Activated naive CD8-positive, alpha-beta T cell treated with anti-CD3 and anti-CD28 coated beads for 36 hours (primary cell): Measurements from ENCODE around the gene MYH9. TPM values are rescaled to one million over a fixed set of nuclear protein-coding genes. Genes with fewer than 3 reads are reported as not detected.
A peak's percentile ranks its signal among the peaks of the same experiment; 100 is the strongest.

Experiments
- DNase-seq: peaks from one replicate; pipeline ENCODE4 v3.0.0; 2021
- H3K27ac Mint-ChIP-seq: one replicate; pipeline ENCODE4 v1.8.0; 2022; ENCODE audit warnings: mild to moderate bottlenecking, moderate library complexity, mixed read lengths
- H3K27me3 Mint-ChIP-seq: one replicate; pipeline ENCODE4 v1.8.0; 2022; ENCODE audit warnings: mild to moderate bottlenecking, mixed read lengths
- H3K36me3 Mint-ChIP-seq: one replicate; pipeline ENCODE4 v1.8.0; 2021; ENCODE audit warnings: mild to moderate bottlenecking, mixed read lengths
- H3K4me1 Mint-ChIP-seq: one replicate; pipeline ENCODE4 v1.8.0; 2021; ENCODE audit warnings: mixed read lengths
- H3K4me3 Mint-ChIP-seq: one replicate; pipeline ENCODE4 v1.8.0; 2022; ENCODE audit warnings: mild to moderate bottlenecking, moderate library complexity, mixed read lengths
- H3K9me3 Mint-ChIP-seq: one replicate; pipeline ENCODE4 v1.8.0; 2022; ENCODE audit warnings: mixed read lengths
- total RNA-seq, 2 experiments: library from RNA; stranded (reverse); gene quantifications; one replicate each; pipeline ENCODE4 v1.2.3, GENCODE V29; 2021

The MYH9 gene
- total RNA-seq, 2 experiments from 2014 or later, result 551 to 554 TPM

DNA sequence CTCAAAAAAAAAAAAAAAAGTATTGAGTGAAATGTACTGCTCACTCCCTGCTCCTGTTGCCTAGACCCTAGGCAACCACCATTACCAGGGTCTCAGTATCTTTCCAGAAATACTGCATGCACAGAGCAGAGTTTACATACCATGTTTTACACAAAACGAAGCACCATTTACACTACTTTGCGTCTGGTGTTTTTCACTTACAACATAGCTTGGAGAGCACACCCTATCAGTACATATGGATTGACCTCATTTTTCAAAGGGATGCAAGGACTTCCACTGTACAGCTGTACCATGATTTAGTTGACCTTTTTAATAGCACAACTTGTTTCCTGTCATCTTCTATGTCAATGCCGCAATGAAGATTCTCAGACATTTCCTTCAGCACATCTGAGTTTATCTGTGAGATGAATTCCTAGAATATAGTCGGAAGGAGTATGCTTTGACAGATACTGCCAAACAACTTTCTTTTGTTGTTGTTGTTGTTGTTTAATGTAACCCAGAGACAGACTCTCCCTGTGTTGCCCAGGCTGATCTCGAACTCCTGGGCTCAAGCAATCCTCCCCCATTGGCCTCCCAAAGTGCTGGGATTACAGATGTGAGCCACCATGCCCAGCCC is 6.1 kb downstream of the MYH9 start:
- Mint-ChIP-seq H3K9me3 (no peaks in the 10 kb centered on the region), H3K4me3 (peak overlapping the region; percentile 51), H3K4me1 (peaks cover 84% of the 10 kb centered on the region), H3K27ac (peak overlapping the region; percentile 84), H3K36me3 (peaks cover 82% of the 10 kb centered on the region), H3K27me3 (no peaks in the 10 kb centered on the region)
- DNase-seq, result no peak

DNA sequence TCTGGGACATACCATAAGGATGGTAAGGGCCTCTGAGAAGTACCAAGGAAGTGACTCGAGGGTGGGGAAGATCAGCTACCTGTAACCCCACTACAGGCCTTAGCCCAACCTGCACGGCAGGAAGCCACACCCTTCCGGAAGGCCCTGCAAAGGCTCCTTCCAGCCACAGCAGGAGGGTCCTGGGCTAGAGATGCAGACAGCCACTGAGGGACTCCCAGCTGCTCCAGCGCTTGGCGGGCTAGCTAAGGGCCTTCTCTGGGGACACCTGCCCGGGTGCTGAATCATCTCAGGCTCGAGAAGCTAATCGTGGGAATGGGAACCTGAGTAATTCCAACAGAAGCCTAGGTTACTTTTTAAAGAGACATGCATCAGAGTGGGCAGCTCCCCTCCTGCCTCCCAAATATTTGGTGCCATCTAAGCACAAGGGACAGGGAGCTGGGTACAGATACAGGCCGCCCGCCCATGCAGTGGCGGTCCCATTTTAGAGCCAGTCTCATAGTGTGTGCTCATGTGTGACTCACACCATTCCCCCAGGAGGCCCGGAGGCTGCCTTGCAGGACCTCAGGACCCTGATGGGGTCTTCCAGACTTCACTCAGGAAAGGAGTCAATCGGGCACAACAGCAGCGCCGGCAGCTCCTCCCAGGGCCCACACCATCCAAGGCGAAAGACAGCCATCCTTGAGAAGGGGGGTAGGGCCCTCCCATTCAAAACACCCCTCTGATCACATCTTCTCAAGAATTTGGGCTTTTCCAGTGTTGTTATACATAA is 8.0 kb downstream of the MYH9 start:
- H3K9me3 Mint-ChIP-seq, result no peaks in the 10 kb centered on the region
- peaks cover 89% of the 10 kb centered on the region for H3K4me1 Mint-ChIP-seq
- peak overlapping the region; percentile 95 for H3K27ac Mint-ChIP-seq
- H3K4me3 Mint-ChIP-seq, result peak overlapping the region; percentile 79
- peaks cover 79% of the 10 kb centered on the region for H3K36me3 Mint-ChIP-seq
- no peaks in the 10 kb centered on the region for H3K27me3 Mint-ChIP-seq
- no peak for DNase-seq

DNA sequence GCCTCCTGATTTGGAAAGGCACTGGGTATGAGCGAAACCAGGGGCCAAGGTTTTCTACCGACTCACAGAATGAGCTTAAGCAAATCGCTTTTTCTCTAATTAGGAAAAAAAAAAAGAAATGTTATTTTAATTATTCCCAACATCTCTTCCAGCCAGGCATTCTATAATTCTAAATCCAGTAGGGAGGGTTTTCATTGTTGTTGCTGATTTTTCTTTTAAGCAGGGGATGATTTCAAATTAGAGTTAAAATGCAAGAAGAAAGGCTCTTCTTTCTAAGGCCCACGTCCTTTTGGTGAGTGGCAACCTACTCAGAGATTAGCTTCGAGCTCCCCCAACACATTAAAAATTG is 8.9 kb downstream of the MYH9 start:
- DNase-seq, result no peak
- H3K36me3 Mint-ChIP-seq, result peaks cover 74% of the 10 kb centered on the region
- H3K9me3 Mint-ChIP-seq, result no peaks in the 10 kb centered on the region
- peak overlapping the region; percentile 95 for H3K27ac Mint-ChIP-seq
- H3K4me1 Mint-ChIP-seq, result peaks cover 87% of the 10 kb centered on the region
- peak overlapping the region; percentile 79 for H3K4me3 Mint-ChIP-seq
- H3K27me3 Mint-ChIP-seq, result no peaks in the 10 kb centered on the region

DNA sequence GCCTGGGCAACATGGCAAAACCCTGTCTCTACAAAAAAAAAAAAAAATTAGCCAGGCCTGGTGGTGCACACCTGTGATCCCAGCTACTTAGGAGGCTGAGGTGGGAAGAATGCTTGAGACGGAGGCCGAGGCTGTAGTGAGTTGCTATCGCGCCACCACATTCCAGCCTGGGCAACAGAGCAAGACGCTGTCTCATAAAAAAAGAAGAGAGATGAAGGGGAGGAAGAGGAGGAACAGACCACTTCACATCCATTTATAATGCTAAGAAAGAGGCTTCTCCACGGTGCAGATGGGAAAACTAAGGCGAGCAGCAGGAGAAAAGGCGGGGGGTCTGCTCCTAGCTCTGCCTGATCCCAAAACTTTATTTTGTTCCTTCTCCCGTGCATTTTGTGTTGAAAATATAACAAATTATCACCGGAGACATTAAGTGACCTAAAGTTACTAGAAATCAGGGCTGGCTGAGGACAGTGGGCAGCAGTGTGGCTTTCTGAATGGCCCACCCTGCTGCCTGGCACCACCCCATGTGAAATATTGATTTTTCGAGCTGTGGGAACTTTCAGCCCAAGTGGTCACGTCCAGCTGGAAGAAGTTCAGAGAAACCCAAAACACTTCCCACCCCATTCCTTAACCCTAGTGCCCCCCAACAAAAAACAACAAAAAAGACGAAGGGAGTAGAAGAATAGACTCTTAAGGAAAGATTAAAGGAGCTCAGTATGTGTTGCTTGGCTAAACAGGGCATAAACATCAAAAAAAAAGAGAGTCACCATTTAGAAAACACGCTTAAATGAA is 9.5 kb downstream of the MYH9 start:
- no peaks in the 10 kb centered on the region for H3K9me3 Mint-ChIP-seq
- H3K27me3 Mint-ChIP-seq, result no peaks in the 10 kb centered on the region
- H3K27ac Mint-ChIP-seq, result peak overlapping the region; percentile 95
- peaks cover 87% of the 10 kb centered on the region for H3K4me1 Mint-ChIP-seq
- DNase-seq, result no peak
- H3K4me3 Mint-ChIP-seq, result peak overlapping the region; percentile 79
- peaks cover 76% of the 10 kb centered on the region for H3K36me3 Mint-ChIP-seq

DNA sequence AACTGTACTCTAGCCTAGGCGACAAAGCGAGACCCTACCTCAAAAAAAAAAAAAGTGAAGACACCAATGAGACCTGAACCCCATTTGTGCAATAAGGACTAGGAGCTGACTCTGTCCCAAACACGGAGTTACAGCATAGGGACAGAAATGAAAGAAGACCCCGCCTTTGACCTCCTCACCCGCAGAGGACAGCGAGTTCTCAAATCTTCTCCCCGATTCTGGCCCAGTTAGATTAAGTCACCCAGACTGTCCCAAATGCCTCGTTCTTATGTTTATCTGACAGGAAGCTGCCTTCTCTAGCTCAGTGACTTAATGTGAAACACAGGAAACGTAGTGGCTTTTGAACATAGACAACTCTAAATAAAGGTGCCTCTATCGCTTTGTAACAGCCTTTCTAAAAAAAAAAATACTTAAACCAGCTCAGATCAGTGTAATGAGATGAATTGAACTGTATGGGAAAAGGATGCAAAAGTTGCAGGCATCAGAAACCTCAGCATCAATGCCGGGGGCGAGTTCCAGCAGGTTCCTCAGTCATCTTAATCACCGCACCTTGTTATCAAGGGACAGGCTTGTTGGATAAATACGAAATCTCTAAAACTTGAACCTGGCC is 10.6 kb downstream of the MYH9 start:
- Mint-ChIP-seq H3K9me3 (no peaks in the 10 kb centered on the region), H3K36me3 (peaks cover 81% of the 10 kb centered on the region), H3K4me3 (peak overlapping the region; percentile 79), H3K27ac (peak overlapping the region; percentile 95), H3K27me3 (no peaks in the 10 kb centered on the region), H3K4me1 (peaks cover 90% of the 10 kb centered on the region)
- no peak for DNase-seq

GRCh38 chr22:36376265-36376664 is 11.5 kb downstream of the MYH9 start:
- peak overlapping the region; percentile 50 for H3K4me3 Mint-ChIP-seq
- H3K9me3 Mint-ChIP-seq, result no peaks in the 10 kb centered on the region
- peaks cover 83% of the 10 kb centered on the region for H3K36me3 Mint-ChIP-seq
- H3K4me1 Mint-ChIP-seq, result peaks cover 90% of the 10 kb centered on the region
- H3K27me3 Mint-ChIP-seq, result no peaks in the 10 kb centered on the region
- peak overlapping the region; percentile 95 for H3K27ac Mint-ChIP-seq
- no peak for DNase-seq

DNA sequence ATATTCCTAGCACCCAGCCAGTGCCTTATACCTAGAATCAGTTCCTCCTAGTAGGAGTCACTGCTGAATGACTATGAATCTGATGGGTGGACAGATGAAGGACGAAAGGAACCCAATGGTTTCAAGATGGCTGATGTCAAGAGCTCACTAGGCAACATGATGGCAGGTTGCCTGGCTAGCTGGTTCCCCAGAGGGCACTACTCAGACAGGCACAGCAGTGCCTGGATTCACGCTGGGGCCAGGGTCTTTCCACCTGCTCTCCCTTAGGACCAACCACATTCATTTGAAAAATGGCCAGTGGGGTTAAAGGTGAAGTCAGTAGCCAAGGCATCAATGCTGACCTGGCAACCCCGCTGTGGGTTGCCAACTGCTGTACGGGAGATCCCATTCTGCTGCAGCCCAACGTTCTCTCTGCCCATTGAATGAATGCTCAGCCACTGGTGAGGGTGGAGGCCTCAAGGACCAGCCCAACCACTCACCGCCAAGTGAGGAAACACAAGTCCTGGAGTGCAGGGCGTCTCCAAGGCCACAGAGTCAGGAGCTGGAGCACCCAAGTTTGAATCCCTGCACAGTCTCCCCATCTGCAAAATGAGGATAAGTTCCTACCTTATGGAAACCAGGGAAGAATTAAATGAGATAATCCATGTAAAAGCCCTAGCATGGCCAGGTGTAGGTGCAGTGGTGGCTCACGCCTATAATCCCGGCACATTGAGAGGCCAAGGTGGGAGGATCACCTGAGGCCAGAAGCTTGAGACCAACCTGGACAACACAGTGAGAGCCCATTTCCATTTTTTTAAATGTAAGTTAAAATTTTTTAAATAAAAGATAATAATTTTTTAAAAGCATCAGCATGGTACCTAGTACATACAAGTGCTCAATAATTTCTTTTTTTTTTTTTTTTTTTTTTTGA is 12.4 kb downstream of the MYH9 start:
- H3K27ac Mint-ChIP-seq, result peak overlapping the region; percentile 92
- H3K27me3 Mint-ChIP-seq, result no peaks in the 10 kb centered on the region
- H3K9me3 Mint-ChIP-seq, result no peaks in the 10 kb centered on the region
- H3K36me3 Mint-ChIP-seq, result peaks cover 80% of the 10 kb centered on the region
- H3K4me3 Mint-ChIP-seq, result peak overlapping the region; percentile 8
- H3K4me1 Mint-ChIP-seq, result peaks cover 91% of the 10 kb centered on the region
- no peak for DNase-seq

DNA sequence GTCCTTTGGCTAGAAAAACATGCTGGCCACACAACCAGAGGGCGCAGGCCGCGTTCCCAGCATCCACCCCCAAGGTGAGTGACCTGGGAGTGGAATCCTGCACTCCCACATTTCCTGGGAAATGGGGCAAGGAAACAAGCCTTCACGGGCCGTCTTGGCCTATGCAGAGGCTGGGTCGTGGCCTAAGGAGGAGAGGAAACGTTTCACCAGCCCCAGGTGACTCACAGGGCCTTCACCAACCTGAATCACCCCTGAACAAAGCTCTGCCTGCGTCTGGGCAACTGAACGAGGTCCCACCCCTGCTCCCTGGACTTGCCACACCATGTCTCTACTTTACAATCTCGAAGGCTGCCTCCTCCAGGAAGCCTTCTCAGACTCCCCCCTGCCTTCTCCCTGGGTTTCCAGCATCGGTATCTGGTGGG is 13.2 kb downstream of the MYH9 start:
- peak; percentile 68 for DNase-seq
- peaks cover 75% of the 10 kb centered on the region for H3K36me3 Mint-ChIP-seq
- peaks cover 91% of the 10 kb centered on the region for H3K4me1 Mint-ChIP-seq
- peak overlapping the region; percentile 8 for H3K4me3 Mint-ChIP-seq
- H3K9me3 Mint-ChIP-seq, result no peaks in the 10 kb centered on the region
- H3K27ac Mint-ChIP-seq, result peak overlapping the region; percentile 92
- H3K27me3 Mint-ChIP-seq, result no peaks in the 10 kb centered on the region

GRCh38 chr22:36373258-36373579 is 14.5 kb downstream of the MYH9 start:
- Mint-ChIP-seq H3K4me3 (peak overlapping the region; percentile 60), H3K27me3 (no peaks in the 10 kb centered on the region), H3K27ac (peak overlapping the region; percentile 89), H3K36me3 (peaks cover 72% of the 10 kb centered on the region), H3K4me1 (peaks cover 90% of the 10 kb centered on the region), H3K9me3 (no peaks in the 10 kb centered on the region)
- DNase-seq, result no peak

DNA sequence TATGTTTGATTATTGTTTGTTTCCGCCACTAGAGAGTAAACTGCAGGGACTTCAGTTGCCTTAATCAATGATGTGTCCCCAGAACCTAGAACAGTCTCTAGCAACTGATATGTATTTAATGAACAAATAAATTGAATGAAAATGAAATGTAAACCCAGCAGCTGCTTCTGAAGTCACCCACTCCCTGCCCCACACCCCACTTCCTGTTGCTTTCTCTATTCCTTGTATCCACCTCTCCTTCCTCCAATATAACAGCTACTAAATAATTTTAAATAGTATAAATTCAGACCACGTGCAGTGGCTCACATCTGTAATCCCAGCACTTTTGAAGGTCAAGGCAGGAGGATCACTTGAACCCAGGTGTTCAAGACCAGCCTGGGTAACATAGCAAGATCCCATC is 15.8 kb downstream of the MYH9 start:
- Mint-ChIP-seq H3K4me3 (peak overlapping the region; percentile 75), H3K27ac (peak overlapping the region; percentile 89), H3K36me3 (peaks cover 64% of the 10 kb centered on the region), H3K27me3 (no peaks in the 10 kb centered on the region), H3K4me1 (peaks cover 90% of the 10 kb centered on the region), H3K9me3 (no peaks in the 10 kb centered on the region)
- DNase-seq, result no peak

DNA sequence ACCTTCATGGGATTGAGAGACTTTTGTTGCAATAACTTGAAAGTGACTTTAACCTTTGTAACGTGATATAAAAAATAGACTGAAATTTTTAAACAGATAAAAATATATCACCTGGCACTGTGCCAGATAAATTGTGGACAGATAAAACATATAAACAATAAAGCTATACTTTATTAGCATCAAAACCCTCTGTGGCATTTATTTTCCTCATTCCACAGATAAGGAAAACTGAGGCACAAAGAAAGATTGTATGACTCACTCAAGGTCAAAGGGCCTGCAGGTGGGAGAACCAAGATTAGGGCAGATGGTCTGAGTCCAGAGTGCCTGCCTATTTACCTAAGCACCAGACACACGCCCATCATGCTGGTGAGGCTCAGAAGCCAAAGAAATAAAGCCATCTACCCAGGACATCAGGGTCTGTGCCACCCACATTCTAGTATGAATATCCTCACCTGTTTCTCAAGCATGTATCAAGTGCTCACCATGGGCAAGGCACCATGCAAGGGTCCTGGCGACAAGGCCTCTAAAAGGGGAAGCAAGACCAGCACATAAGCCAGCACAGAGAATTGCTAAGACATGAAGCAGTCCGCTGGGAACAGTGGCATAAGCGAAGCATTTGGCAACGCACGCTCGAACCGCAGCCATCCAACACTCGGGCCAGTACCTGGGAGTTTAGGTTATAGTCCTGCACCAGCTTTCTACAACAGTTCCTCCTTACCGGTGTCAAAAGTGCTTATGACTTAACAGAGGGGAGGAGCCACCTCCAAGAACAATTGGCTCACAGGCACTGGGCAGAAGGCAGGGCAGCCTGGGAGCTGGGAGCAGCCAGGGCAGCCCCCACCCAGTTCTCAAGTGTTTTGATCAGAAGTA is 17.6 kb downstream of the MYH9 start:
- no peak for DNase-seq
- Mint-ChIP-seq H3K4me3 (peak overlapping the region; percentile 75), H3K27me3 (no peaks in the 10 kb centered on the region), H3K27ac (peak overlapping the region; percentile 89), H3K36me3 (peaks cover 55% of the 10 kb centered on the region), H3K9me3 (no peaks in the 10 kb centered on the region), H3K4me1 (peaks cover 93% of the 10 kb centered on the region)

- Mint-ChIP-seq H3K27me3 (no peaks in the 10 kb centered on the region), H3K36me3 (peaks cover 56% of the 10 kb centered on the region), H3K4me3 (peak overlapping the region; percentile 75), H3K4me1 (peaks cover 94% of the 10 kb centered on the region), H3K27ac (peak overlapping the region; percentile 89), H3K9me3 (no peaks in the 10 kb centered on the region)
- peak; percentile 69 for DNase-seq
Measured at GRCh38 chr22:36369004-36369921, 18.5 kb downstream of the MYH9 start.
